Midbrain (tissue), 1 donor: ENCODE results near the gene PIK3IP1.

Experiments
- DNase-seq: peaks from one replicate; lab custom pipeline; 2025; lab: John Stamatoyannopoulos, UW

Gene PIK3IP1

GRCh38 chr22:31308181-31308580 lies 15.9 kb upstream of the PIK3IP1 start:
- no peak for DNase-seq

GRCh38 chr22:31305194-31305593 lies 12.9 kb upstream of the PIK3IP1 start:
- DNase-seq, result no peak

- DNase-seq, result no peak
These were observed 10.2 kb upstream of the PIK3IP1 start for GRCh38 chr22:31302537-31302936.

GRCh38 chr22:31302006-31302405 lies 9.7 kb upstream of the PIK3IP1 start:
- no peak for DNase-seq

- DNase-seq, result no peak
These were observed 8.6 kb upstream of the PIK3IP1 start for GRCh38 chr22:31300896-31301295.

GRCh38 chr22:31295831-31296657 lies 3.8 kb upstream of the PIK3IP1 start:
- DNase-seq, result peak; percentile 15

- no peak for DNase-seq
These were observed 3.1 kb upstream of the PIK3IP1 start for GRCh38 chr22:31295360-31295759.

- peak; percentile 67 for DNase-seq
These were observed 630 bp downstream of the PIK3IP1 start for GRCh38 chr22:31291481-31292235.

GRCh38 chr22:31290494-31291471 lies 1.5 kb downstream of the PIK3IP1 start:
- peak; percentile 95 for DNase-seq

GRCh38 chr22:31289344-31289743 lies 2.9 kb downstream of the PIK3IP1 start:
- DNase-seq, result no peak

GRCh38 chr22:31288496-31289240 lies 3.6 kb downstream of the PIK3IP1 start:
- no peak for DNase-seq

- no peak for DNase-seq
These were observed 4.3 kb downstream of the PIK3IP1 start for GRCh38 chr22:31287818-31288495.

GRCh38 chr22:31286360-31287255 lies 5.7 kb downstream of the PIK3IP1 start:
- DNase-seq, result no peak

GRCh38 chr22:31284281-31285155 lies 7.8 kb downstream of the PIK3IP1 start:
- no peak for DNase-seq

GRCh38 chr22:31282748-31283468 lies 9.4 kb downstream of the PIK3IP1 start:
- no peak for DNase-seq

GRCh38 chr22:31281733-31282132 lies 10.6 kb downstream of the PIK3IP1 start:
- DNase-seq, result no peak

GRCh38 chr22:31279821-31280505 lies 12.3 kb downstream of the PIK3IP1 start:
- no peak for DNase-seq

- DNase-seq, result no peak
These were observed 13.0 kb downstream of the PIK3IP1 start for GRCh38 chr22:31279327-31279669.
